Bronchial epithelial cell (primary cell): ENCODE results near the gene ANKRD39. TPM values are rescaled to one million over a fixed set of nuclear protein-coding genes. Genes with fewer than 3 reads are reported as not detected.
A peak's percentile ranks its signal among the peaks of the same experiment; 100 is the strongest.

Experiments used
- DNase-seq: peaks from one replicate; pipeline ENCODE4 v3.0.0-alpha.2; 2010; ENCODE audit warnings: low read depth
- FAIRE-seq: peaks from 2 replicates; lab custom pipeline; 2011; peaks lifted over from hg19 to GRCh38; lab: Jason Lieb, UNC
- H3K27me3 ChIP-seq: 2 replicates; pipeline ENCODE4 v1.5.1; 2011; ENCODE audit warnings: low read length; ENCODE audit not compliant: control insufficient read depth, insufficient read depth
- H3K36me3 ChIP-seq: 2 replicates; pipeline ENCODE4 v1.5.1; 2011; ENCODE audit warnings: low read length; ENCODE audit not compliant: control insufficient read depth, insufficient read depth
- H3K4me3 ChIP-seq: 2 replicates; pipeline ENCODE4 v1.5.1; 2011; ENCODE audit warnings: mild to moderate bottlenecking, low read depth, low read length, control low read depth
- CTCF ChIP-seq: IDR thresholded peaks from 2 replicates; pipeline ENCODE4 v1.5.1; 2011; ENCODE audit warnings: mild to moderate bottlenecking, moderate library complexity, low read length, control low read depth, inconsistent platforms; ENCODE audit not compliant: insufficient read depth, severe bottlenecking
- total RNA-seq: library from RNA; depleted of rRNA; stranded (reverse); fragments of >200 nt; gene quantifications from 2 replicates; pipeline ENCODE4 v1.2.1, GENCODE V29; 2014

The ANKRD39 gene
- total RNA-seq, 1 donor from 2014 or later = 8.2 TPM

GRCh38 chr2:96802721-96803120 is 55.1 kb downstream of the ANKRD39 start:
- Histone ChIP-seq H3K36me3 (no peaks in the 10 kb centered on the region), H3K27me3 (no peaks in the 10 kb centered on the region), H3K4me3 (no peak overlapping the region)
- TF ChIP-seq CTCF = no peak
- no peak for DNase-seq
- no peak for FAIRE-seq

- no peak for TF ChIP-seq CTCF
- H3K4me3 ChIP-seq = no peak overlapping the region
- H3K27me3 ChIP-seq = no peaks in the 10 kb centered on the region
- FAIRE-seq = no peak
- no peaks in the 10 kb centered on the region for H3K36me3 ChIP-seq
- DNase-seq = no peak
Observed at GRCh38 chr2:96801786-96802595, 55.8 kb downstream of the ANKRD39 start.

- peak; percentile 52 for DNase-seq
- H3K36me3 ChIP-seq = no peaks in the 10 kb centered on the region
- peak; percentile 98 for TF ChIP-seq CTCF
- peak; percentile 93 for FAIRE-seq
- no peak overlapping the region for H3K4me3 ChIP-seq
- H3K27me3 ChIP-seq = no peaks in the 10 kb centered on the region
Observed at GRCh38 chr2:96801005-96801785, 56.6 kb downstream of the ANKRD39 start.

- H3K4me3 ChIP-seq = no peak overlapping the region
- no peaks in the 10 kb centered on the region for H3K36me3 ChIP-seq
- TF ChIP-seq CTCF = no peak
- DNase-seq (no peak), FAIRE-seq (no peak)
- H3K27me3 ChIP-seq = no peaks in the 10 kb centered on the region
Observed at GRCh38 chr2:96800061-96801004, 57.5 kb downstream of the ANKRD39 start.

- no peak for DNase-seq
- no peak overlapping the region for H3K4me3 ChIP-seq
- H3K27me3 ChIP-seq = no peaks in the 10 kb centered on the region
- no peak for FAIRE-seq
- no peak for TF ChIP-seq CTCF
- H3K36me3 ChIP-seq = no peaks in the 10 kb centered on the region
Observed at GRCh38 chr2:96799623-96799935, 58.2 kb downstream of the ANKRD39 start.
